Activated T-helper 1 cell treated with anti-CD3 and anti-CD28 coated beads, Interleukin-2, amount 50 U/mL, for 16 hours (primary cell): ENCODE data around the gene PAFAH1B2.
"Not testable (repeated sequence)": the region's sequence is repeated elsewhere in the genome, so short reads cannot be mapped to it uniquely, and the experiment has no call there.

Source experiments
- DNase-seq, 2 donors: peaks; one replicate each; pipeline ENCODE4 v3.0.0-alpha.2; 2020; ENCODE audit warnings: low read depth in 1 of 2, low spot score in 1 of 2

PAFAH1B2 gene

DNA sequence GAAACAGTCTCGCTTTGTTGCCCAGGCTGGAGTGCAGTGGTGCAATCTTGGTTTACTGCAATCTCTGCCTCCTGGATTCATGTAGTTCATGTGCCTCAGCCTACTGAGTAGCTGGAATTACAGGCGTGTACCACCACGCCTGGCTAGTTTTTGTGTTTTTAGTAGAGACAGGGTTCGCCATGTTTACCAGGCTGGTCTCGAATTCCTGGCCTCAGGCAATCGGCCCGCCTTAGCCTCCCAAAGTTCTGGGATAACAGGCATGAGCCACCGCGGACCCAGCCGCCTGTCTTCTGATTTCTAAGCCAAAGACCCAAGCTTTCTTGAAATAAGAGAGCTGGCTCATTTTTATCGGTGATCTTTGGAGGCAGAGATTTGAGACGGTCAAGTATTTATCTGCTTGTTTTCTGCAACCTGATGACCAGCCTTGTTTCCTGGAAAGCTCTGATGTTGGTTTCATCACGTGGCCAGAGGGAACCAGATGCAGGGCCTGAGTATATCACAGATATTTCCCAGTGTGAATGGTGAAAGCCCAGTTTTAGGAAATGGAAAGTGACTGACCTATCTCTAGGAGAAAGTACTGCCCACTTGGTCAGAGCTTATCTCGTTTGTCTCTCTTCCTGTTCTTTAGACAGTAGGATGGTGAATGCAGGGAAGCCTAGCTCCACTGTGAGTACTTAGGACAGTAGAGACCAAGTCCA lies 28.8 kb downstream of the PAFAH1B2 start:
- DNase-seq: no peak

DNA sequence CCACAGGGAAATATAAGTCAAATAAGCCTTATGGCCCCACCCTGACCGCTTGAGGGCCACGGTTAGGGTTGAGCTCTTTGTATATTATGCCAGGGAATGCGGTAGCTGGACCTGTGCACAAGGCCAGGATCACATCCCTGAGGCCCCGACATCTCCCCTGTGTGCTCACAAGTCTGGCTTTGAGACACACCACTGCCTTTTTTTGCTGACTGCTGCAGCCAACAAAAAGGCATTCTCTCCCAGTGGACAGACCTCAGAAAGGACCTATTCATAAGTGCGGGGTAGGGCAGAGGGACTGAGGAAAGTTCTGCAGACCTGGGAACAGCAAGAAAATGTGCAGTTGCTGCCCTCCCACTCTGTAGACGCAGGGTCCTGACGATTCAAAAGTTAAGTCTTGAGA lies 31.0 kb downstream of the PAFAH1B2 start:
- DNase-seq: no peak

GRCh38 chr11:117175781-117176180 lies 31.7 kb downstream of the PAFAH1B2 start:
- DNase-seq: no peak

GRCh38 chr11:117176186-117176585 lies 32.1 kb downstream of the PAFAH1B2 start:
- no peak for DNase-seq

GRCh38 chr11:117177534-117178209 lies 33.6 kb downstream of the PAFAH1B2 start:
- no peak for DNase-seq

GRCh38 chr11:117178210-117179034 lies 34.3 kb downstream of the PAFAH1B2 start, which contains the start of gene SIDT2:
Gene SIDT2 (plus strand): TSS chr11:117178743. CDS start chr11:117179264, 521 bp downstream.
- DNase-seq: peak; percentile 75 to 78

- DNase-seq: peak in 1 of 2 donors; percentile 32
These were observed 35.2 kb downstream of the PAFAH1B2 start for GRCh38 chr11:117179048-117179999.

DNA sequence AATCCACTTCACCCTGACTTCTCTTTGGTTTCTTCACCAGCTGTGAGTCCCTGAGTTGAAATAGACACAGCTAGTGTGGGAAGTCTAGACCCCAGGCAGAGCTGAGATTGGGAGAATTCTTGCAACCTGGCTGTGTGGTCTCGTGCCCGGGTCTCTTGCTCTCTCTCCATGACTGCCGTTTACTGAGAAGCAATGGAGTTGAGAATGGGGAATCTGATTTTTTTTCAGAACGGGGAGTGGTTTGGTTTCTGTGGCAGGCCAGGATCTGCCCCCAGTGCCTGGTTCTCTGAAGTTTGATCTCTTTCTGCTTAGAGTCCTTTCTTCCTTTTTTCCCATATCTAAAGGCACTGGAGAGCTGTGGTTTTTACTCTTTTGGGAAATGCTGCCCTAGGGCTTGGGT lies 35.9 kb downstream of the PAFAH1B2 start:
- DNase-seq: no peak

DNA sequence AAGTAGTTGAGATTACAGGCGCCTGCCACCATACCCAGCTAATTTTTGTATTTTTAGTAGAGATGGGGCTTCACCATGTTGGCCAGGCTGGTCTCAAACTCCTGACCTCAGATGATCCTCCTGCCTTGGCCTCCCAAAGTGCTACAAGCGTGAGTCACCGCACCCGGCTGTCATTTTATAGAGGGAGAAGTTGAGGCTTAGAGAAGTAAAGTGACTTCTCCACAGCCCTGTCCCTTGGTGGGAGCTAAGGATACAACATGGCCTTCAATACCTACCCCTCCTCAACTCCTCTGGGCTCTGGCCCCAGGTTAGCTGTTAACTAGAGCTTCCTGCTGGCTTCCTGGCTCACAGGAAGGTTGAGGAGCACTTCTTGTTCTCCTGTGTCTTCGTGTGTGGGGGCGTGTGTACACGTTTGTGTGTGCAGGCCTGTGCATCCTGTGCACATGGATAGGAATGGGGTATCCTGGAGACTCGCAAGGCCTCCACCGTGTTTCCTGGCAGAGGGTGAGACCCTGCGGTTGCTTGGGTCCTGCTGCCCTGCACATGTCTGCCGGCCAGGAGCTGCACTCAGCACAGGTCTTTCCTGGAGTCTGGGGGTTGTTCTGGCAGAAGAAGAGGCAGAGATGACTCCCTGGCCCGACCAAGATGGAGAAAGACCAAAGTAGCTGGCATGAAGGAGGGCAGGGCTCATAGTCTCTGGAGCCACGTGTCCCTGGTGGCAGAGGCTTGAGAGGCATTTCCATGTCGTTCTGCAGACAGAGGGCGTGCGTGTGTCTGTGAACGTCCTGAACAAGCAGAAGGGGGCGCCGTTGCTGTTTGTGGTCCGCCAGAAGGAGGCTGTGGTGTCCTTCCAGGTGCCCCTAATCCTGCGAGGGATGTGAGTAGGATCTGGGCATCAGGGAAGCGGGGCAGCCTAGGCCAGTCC lies 36.8 kb downstream of the PAFAH1B2 start:
- peak; percentile 17 to 21 for DNase-seq

DNA sequence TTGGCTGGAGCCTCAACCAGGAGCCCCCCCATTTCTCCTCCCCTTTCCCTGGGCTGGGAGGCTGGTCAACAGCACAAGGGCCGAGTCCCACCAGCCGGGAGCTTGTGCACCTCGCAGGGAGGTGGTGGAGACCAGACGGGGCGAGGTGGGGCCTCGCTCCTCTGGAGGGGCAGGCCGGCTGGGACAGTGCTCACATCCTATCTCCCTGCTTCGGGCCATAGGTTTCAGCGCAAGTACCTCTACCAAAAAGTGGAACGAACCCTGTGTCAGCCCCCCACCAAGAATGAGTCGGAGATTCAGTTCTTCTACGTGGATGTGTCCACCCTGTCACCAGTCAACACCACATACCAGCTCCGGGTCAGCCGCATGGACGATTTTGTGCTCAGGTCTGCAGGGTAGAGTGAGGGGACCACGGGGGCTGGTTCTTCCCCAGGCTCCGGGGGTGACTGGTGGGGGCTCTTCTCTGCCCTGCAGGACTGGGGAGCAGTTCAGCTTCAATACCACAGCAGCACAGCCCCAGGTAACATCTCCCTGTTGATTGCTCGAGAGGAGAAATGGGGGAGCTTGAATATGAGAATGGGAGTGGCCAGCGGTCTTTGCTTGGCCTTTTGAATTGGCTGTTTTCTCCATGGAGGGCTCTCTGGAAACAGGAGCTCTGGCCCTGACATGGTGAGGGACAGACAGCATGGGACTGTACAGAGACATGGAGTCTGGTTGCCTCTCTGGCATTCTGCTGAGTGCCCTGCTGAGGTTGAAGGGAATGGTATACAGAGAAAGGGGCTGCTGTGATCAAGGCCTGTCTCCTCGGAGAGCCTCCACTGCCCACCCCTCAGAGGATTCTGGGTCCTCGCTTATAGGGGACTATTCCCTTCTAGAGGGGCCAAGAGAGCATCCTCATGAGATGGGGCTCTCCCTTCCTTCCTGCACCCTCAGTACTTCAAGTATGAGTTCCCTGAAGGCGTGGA lies 37.8 kb downstream of the PAFAH1B2 start:
- DNase-seq: no peak

DNA sequence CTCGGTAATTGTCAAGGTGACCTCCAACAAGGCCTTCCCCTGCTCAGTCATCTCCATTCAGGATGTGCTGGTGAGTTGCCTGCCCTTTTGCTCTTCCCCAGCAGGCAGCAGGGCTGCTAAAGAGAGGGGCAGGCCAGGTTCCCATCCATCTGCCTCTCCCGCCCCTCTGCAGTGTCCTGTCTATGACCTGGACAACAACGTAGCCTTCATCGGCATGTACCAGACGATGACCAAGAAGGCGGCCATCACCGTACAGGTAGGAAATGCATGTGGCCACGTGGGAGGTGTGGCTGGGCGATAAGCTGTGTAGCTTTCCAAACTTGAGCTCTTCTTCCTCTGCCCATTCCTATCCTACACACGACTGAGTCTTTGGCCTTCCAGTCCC lies 38.5 kb downstream of the PAFAH1B2 start:
- DNase-seq: no peak

GRCh38 chr11:117183178-117183577 lies 39.1 kb downstream of the PAFAH1B2 start:
- DNase-seq: not testable (repeated sequence)

- no peak for DNase-seq
These were observed 39.8 kb downstream of the PAFAH1B2 start for GRCh38 chr11:117183724-117184349.

DNA sequence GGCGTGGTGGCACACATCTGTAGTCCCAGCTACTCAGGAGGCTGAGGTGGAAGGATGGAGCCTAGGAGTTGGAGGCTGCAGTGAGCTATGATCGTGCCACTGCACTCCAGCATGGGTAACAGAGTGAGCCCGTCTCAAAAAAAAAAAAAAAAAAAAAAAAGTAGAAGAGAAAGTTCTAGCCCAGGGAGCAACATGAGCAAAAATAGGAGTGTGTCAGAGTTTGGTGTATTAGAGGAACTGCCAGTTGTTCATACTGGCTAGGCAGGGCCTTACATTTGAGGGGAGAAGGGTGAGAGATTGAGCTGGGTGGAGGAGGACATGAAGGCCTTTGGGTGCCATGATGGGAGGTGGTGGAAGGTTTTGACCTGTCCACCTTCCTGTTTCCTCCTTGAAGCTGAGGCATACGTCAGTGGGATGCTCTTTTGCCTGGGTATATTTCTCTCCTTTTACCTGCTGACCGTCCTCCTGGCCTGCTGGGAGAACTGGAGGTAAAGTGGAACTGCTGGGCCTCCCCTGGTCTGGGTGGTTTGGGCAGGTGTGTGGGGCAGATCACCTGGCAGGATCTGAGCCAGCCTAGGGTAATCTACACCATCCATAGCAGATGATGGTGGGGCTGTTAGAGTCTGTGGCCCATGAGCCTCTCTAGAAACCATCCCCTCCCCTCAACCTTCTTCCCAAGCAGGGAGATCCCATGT lies 41.8 kb downstream of the PAFAH1B2 start:
- DNase-seq: no peak

GRCh38 chr11:117186431-117186761 lies 42.3 kb downstream of the PAFAH1B2 start:
- DNase-seq: no peak

- DNase-seq: no peak
These were observed 42.9 kb downstream of the PAFAH1B2 start for GRCh38 chr11:117187007-117187406.

- no peak for DNase-seq
These were observed 43.3 kb downstream of the PAFAH1B2 start for GRCh38 chr11:117187428-117187798.
